ENCODE data around the gene AQP6. TPM values are rescaled to one million over a fixed set of nuclear protein-coding genes. Genes with fewer than 3 reads are reported as not detected.

Gene AQP6
- total RNA-seq, 1 experiment from 2014 or later, result 0.09 TPM

DNA sequence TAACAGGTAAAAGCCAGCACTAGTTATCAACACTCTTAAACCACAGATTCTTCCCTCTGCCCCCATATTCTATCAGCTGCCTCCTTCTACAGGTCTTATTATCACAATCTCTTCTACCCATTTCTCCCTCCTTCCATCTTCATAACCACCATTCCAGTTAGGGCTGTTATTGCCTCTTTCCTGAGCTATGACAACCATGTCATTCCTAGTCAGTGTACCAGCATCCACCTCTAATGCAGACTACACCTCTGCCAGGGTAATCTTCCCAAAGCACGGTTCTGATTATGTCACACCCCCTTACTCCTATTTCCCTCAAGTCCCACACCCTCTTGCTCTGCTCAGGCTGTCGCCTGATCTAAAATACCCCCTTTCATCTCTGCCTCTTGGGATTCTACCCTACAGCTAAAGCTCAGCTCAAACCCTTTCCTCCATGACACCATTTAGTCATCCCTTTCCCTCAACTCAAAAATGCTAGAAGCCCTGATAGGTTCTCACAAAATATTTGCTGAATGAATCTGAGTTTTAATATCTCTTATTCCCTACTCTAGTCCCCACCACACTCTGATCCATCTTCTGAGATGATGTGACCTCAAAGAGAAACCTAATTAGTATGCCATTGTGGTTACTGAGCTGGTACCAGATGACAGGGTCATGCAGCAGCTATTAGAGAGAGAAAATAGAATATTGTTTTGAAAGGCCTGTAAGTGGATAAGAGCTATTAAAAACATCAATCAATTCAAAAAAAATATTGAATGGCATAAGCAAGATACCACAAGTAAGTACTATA lies 40.8 kb downstream of the AQP6 start:
- TF ChIP-seq CTCF (IDR thresholded peaks at IDR 0.05) (no peak), ZNF671 (CRISPR knock-in tag; IDR thresholded peaks at IDR 0.05) (no peak), MXD4 (CRISPR knock-in tag; IDR thresholded peaks at IDR 0.05; ENCODE audit: borderline replicate concordance) (no peak), NR2C2 (CRISPR knock-in tag; IDR thresholded peaks at IDR 0.05) (no peak), NFYB (CRISPR knock-in tag; conservative IDR thresholded peaks at IDR 0.05; ENCODE audit: low read depth) (no peak), FOXJ3 (CRISPR knock-in tag; IDR thresholded peaks at IDR 0.05; ENCODE audit: borderline replicate concordance) (no peak), ZNF416 (CRISPR knock-in tag; IDR thresholded peaks at IDR 0.05) (no peak), RORB (CRISPR knock-in tag; IDR thresholded peaks at IDR 0.05) (no peak), ZBTB43 (CRISPR knock-in tag; IDR thresholded peaks at IDR 0.05) (no peak), ATF1 (CRISPR knock-in tag; IDR thresholded peaks at IDR 0.05) (no peak), ZNF512 (CRISPR knock-in tag; IDR thresholded peaks at IDR 0.05; ENCODE audit: borderline replicate concordance) (no peak), FOXK1 (CRISPR knock-in tag; IDR thresholded peaks at IDR 0.05) (no peak), ZNF232 (CRISPR knock-in tag; IDR thresholded peaks at IDR 0.05) (no peak), KAT7 (CRISPR knock-in tag; IDR thresholded peaks at IDR 0.05; ENCODE audit: borderline replicate concordance) (no peak), IRF2 (CRISPR knock-in tag; IDR thresholded peaks at IDR 0.05; ENCODE audit: borderline replicate concordance, low read depth) (no peak), ARID4B (CRISPR knock-in tag; IDR thresholded peaks at IDR 0.05; ENCODE audit: borderline replicate concordance) (no peak), TP53 (CRISPR knock-in tag; IDR thresholded peaks at IDR 0.05) (no peak)
- TF ChIP-seq, protein P1, sequence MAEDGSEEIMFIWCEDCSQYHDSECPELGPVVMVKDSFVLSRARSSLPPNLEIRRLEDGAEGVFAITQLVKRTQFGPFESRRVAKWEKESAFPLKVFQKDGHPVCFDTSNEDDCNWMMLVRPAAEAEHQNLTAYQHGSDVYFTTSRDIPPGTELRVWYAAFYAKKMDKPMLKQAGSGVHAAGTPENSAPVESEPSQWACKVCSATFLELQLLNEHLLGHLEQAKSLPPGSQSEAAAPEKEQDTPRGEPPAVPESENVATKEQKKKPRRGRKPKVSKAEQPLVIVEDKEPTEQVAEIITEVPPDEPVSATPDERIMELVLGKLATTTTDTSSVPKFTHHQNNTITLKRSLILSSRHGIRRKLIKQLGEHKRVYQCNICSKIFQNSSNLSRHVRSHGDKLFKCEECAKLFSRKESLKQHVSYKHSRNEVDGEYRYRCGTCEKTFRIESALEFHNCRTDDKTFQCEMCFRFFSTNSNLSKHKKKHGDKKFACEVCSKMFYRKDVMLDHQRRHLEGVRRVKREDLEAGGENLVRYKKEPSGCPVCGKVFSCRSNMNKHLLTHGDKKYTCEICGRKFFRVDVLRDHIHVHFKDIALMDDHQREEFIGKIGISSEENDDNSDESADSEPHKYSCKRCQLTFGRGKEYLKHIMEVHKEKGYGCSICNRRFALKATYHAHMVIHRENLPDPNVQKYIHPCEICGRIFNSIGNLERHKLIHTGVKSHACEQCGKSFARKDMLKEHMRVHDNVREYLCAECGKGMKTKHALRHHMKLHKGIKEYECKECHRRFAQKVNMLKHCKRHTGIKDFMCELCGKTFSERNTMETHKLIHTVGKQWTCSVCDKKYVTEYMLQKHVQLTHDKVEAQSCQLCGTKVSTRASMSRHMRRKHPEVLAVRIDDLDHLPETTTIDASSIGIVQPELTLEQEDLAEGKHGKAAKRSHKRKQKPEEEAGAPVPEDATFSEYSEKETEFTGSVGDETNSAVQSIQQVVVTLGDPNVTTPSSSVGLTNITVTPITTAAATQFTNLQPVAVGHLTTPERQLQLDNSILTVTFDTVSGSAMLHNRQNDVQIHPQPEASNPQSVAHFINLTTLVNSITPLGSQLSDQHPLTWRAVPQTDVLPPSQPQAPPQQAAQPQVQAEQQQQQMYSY (CRISPR knock-in tag; IDR thresholded peaks at IDR 0.05), result no peak
- TF ChIP-seq, protein P2, sequence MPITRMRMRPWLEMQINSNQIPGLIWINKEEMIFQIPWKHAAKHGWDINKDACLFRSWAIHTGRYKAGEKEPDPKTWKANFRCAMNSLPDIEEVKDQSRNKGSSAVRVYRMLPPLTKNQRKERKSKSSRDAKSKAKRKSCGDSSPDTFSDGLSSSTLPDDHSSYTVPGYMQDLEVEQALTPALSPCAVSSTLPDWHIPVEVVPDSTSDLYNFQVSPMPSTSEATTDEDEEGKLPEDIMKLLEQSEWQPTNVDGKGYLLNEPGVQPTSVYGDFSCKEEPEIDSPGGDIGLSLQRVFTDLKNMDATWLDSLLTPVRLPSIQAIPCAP (CRISPR knock-in tag; IDR thresholded peaks at IDR 0.05), result no peak
- TF ChIP-seq, protein P3, sequence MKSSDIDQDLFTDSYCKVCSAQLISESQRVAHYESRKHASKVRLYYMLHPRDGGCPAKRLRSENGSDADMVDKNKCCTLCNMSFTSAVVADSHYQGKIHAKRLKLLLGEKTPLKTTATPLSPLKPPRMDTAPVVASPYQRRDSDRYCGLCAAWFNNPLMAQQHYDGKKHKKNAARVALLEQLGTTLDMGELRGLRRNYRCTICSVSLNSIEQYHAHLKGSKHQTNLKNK (CRISPR knock-in tag; IDR thresholded peaks at IDR 0.05), result no peak
- peaks cover 5% of the 10 kb centered on the region for H3K4me1 Mint-ChIP-seq
- no peaks in the 10 kb centered on the region for H3K9me3 Mint-ChIP-seq
- ATAC-seq, result no peak
- no peak overlapping the region for H3K4me3 Mint-ChIP-seq
- no peak for DNase-seq (ENCODE audit: low spot score)
- H3K27ac Mint-ChIP-seq, result no peak overlapping the region
- H3K27me3 Mint-ChIP-seq (ENCODE audit: low read depth), result no peaks in the 10 kb centered on the region
- peaks cover 32% of the 10 kb centered on the region for H3K36me3 Mint-ChIP-seq
- ChIA-PET POLR2A (no interaction called here), CTCF (interaction anchor here (1.0 to 1.7 kb wide), 2 partner anchors 47 to 57 kb away, joined by 3 to 7 read pairs; no protein-coding TSS in a partner anchor)

Measured in WTC11 (cell line).